ENCODE results near the gene CD300LB. TPM values are rescaled to one million over a fixed set of nuclear protein-coding genes. Genes with fewer than 3 reads are reported as not detected.
A peak's percentile ranks its signal among the peaks of the same experiment; 100 is the strongest.

Gene CD300LB
- total and polyA plus RNA-seq, 12 donors = 0.14 to 1.7 (median 0.25) TPM; not detected in 5

- Histone ChIP-seq H3K4me1 (peaks cover 0 to 31% (median 0%) of the 10 kb centered on the region in 9 donors), H3K4me3 (no peak overlapping the region), H3K27me3 (peaks cover 0 to 33% (median 8%) of the 10 kb centered on the region in 7 donors), H3K27ac (no peak overlapping the region), H3K9me3 (no peaks in the 10 kb centered on the region), H3K36me3 (peaks cover 0 to 65% (median 0%) of the 10 kb centered on the region in 9 donors)
- intact Hi-C loops (cut with DNase I) = no loop called here
- TF ChIP-seq CTCF (IDR thresholded peaks at IDR 0.05) = no peak
- 73 to 82% methylated on average over 7 of the region's 7 CpGs for WGBS, 2 donors
- ATAC-seq (no peak), DNase-seq (no peak)
Observed at GRCh38 chr17:74481621-74482020, 49.7 kb downstream of the CD300LB start.

- 78 to 85% methylated on average over 8 of the region's 8 CpGs for WGBS, 2 donors
- peaks cover 0 to 33% (median 8%) of the 10 kb centered on the region in 7 donors for H3K27me3 ChIP-seq
- peaks cover 0 to 67% (median 0%) of the 10 kb centered on the region in 9 donors for H3K36me3 ChIP-seq
- no peak for TF ChIP-seq CTCF (IDR thresholded peaks at IDR 0.05)
- no peak overlapping the region for H3K4me3 ChIP-seq
- peaks cover 0 to 10% (median 6%) of the 10 kb centered on the region in 11 donors for H3K9me3 ChIP-seq
- intact Hi-C loops (cut with DNase I) = no loop called here
- DNase-seq (no peak), ATAC-seq (no peak)
- no peak overlapping the region for H3K27ac ChIP-seq
- H3K4me1 ChIP-seq = peaks cover 0 to 31% (median 0%) of the 10 kb centered on the region in 9 donors
Observed at GRCh38 chr17:74480290-74480689, 51.0 kb downstream of the CD300LB start.

GRCh38 chr17:74478420-74479100 is 52.7 kb downstream of the CD300LB start:
- intact Hi-C loops (cut with DNase I) = no loop called here
- WGBS, 2 donors = 41 to 52% methylated on average over 6 of the region's 6 CpGs

GRCh38 chr17:74477411-74477810 is 53.9 kb downstream of the CD300LB start:
- H3K9me3 ChIP-seq = peaks cover 0 to 11% (median 7%) of the 10 kb centered on the region in 11 donors
- DNase-seq (no peak), ATAC-seq (no peak)
- peaks cover 0 to 34% (median 0%) of the 10 kb centered on the region in 7 donors for H3K27me3 ChIP-seq
- TF ChIP-seq CTCF (IDR thresholded peaks at IDR 0.05) = no peak
- 73 to 82% methylated on average over 4 of the region's 4 CpGs for WGBS, 2 donors
- H3K4me1 ChIP-seq = peaks cover 0 to 31% (median 0%) of the 10 kb centered on the region in 9 donors
- intact Hi-C loops (cut with DNase I) = no loop called here
- H3K4me3 ChIP-seq = no peak overlapping the region
- H3K36me3 ChIP-seq = peaks cover 0 to 61% (median 0%) of the 10 kb centered on the region in 9 donors
- peak overlapping the region in 1 of 10 donors; percentile 87 for H3K27ac ChIP-seq

More at GRCh38 chr17:74478420-74479100, 52.7 kb downstream of the CD300LB start:
- H3K4me3 ChIP-seq = no peak overlapping the region
- H3K27ac ChIP-seq = peak overlapping the region in 1 of 10 donors; percentile 87
- DNase-seq (no peak), ATAC-seq (peak in 7 of 8 donors; percentile 39 to 75 (median 55))
- no peak for TF ChIP-seq CTCF (IDR thresholded peaks at IDR 0.05)
- H3K9me3 ChIP-seq = peaks cover 0 to 11% (median 7%) of the 10 kb centered on the region in 11 donors
- peaks cover 0 to 34% (median 1%) of the 10 kb centered on the region in 7 donors for H3K27me3 ChIP-seq
- H3K4me1 ChIP-seq = peaks cover 0 to 31% (median 0%) of the 10 kb centered on the region in 9 donors
- peaks cover 0 to 65% (median 0%) of the 10 kb centered on the region in 9 donors for H3K36me3 ChIP-seq
